GM23338 (cell line): Measurements from ENCODE around the gene HDDC3. TPM values are rescaled to one million over a fixed set of nuclear protein-coding genes. Genes with fewer than 3 reads are reported as not detected.

ENCODE experiments used
- ATAC-seq: fragments of 200-7000 bp; cut with Tn5 transposase; 3 replicates; pipeline ENCODE4 v1.9.1; 2020
- DNase-seq: peaks from one replicate; pipeline ENCODE4 v3.0.0-alpha.2; 2015; ENCODE audit warnings: low spot score
- H2AFZ ChIP-seq: fragments of 200-600 bp; sonication (generic); 2 replicates; pipeline ENCODE4 v1.8.0; 2016; ENCODE audit warnings: antibody characterized with exemption, mild to moderate bottlenecking, moderate library complexity
- H3F3A ChIP-seq: fragments of 200-600 bp; sonication (generic); replicated peaks from 2 replicates; pipeline ENCODE4 v1.8.0; 2017; ENCODE audit warnings: antibody characterized with exemption, mixed run types, low read depth
- H3K27ac ChIP-seq: fragments of 200-600 bp; sonication (generic); 2 replicates; pipeline ENCODE4 v1.6.1; 2016; ENCODE audit warnings: low read depth
- H3K27me3 ChIP-seq: fragments of 200-600 bp; sonication (generic); 2 replicates; pipeline ENCODE4 v1.8.0; 2016; ENCODE audit warnings: mild to moderate bottlenecking, mixed run types, moderate library complexity; ENCODE audit not compliant: insufficient read depth
- H3K36me3 ChIP-seq: fragments of 200-600 bp; sonication (generic); 2 replicates; pipeline ENCODE4 v1.8.0; 2016; ENCODE audit warnings: mild to moderate bottlenecking; ENCODE audit not compliant: insufficient read depth
- H3K4me1 ChIP-seq: fragments of 200-600 bp; sonication (generic); 2 replicates; pipeline ENCODE4 v1.8.0; 2016; ENCODE audit warnings: mild to moderate bottlenecking, moderate library complexity; ENCODE audit not compliant: insufficient read depth
- H3K4me2 ChIP-seq: fragments of 200-600 bp; sonication (generic); 2 replicates; pipeline ENCODE4 v1.7.1; 2017; ENCODE audit warnings: mixed run types
- H3K4me3 ChIP-seq: fragments of 200-600 bp; sonication (generic); 2 replicates; pipeline ENCODE4 v1.6.1; 2016; ENCODE audit warnings: mixed run types
- H3K79me2 ChIP-seq: fragments of 200-600 bp; sonication (generic); replicated peaks from 2 replicates; pipeline ENCODE4 v1.8.0; 2017; ENCODE audit warnings: mild to moderate bottlenecking; ENCODE audit not compliant: insufficient read depth
- H3K9me2 ChIP-seq: fragments of 200-600 bp; sonication (generic); 2 replicates; pipeline ENCODE4 v1.8.0; 2017; ENCODE audit not compliant: insufficient read depth
- H4K20me1 ChIP-seq: fragments of 200-600 bp; sonication (generic); replicated peaks from 2 replicates; pipeline ENCODE4 v1.8.0; 2017; ENCODE audit warnings: mild to moderate bottlenecking; ENCODE audit not compliant: insufficient read depth
- H3K27ac Mint-ChIP-seq: 2 replicates; pipeline ENCODE4 v1.8.0; 2020; ENCODE audit warnings: inconsistent platforms, mild to moderate bottlenecking, moderate library complexity, mixed read lengths
- H3K27me3 Mint-ChIP-seq: 3 replicates; pipeline ENCODE4 v1.8.0; 2022; ENCODE audit warnings: low read depth, mild to moderate bottlenecking, moderate library complexity, mixed read lengths, inconsistent platforms; ENCODE audit not compliant: insufficient read depth, poor library complexity
- H3K36me3 Mint-ChIP-seq: 3 replicates; pipeline ENCODE4 v1.8.0; 2021; ENCODE audit warnings: low read depth, mild to moderate bottlenecking, inconsistent platforms, moderate library complexity, mixed read lengths
- H3K4me1 Mint-ChIP-seq: 3 replicates; pipeline ENCODE4 v1.8.0; 2020; ENCODE audit warnings: mild to moderate bottlenecking, inconsistent platforms, mixed read lengths
- H3K4me3 Mint-ChIP-seq: 3 replicates; pipeline ENCODE4 v1.8.0; 2021; ENCODE audit warnings: moderate library complexity, mild to moderate bottlenecking, inconsistent platforms, mixed read lengths
- H3K9me3 Mint-ChIP-seq: 3 replicates; pipeline ENCODE4 v1.8.0; 2020; ENCODE audit warnings: moderate library complexity, mild to moderate bottlenecking, inconsistent platforms, mixed read lengths
- CTCF ChIP-seq, 2 experiments: fragments of 200-600 bp in 1 of 2; sonication (generic) in 1 of 2; conservative IDR thresholded peaks; 2 replicates each; pipeline versions ENCODE4 v1.5.1 to v1.6.1; 2016 to 2017; ENCODE audit warnings: antibody characterized with exemption in 2 of 2, low read depth in 2 of 2, mild to moderate bottlenecking in 2 of 2, moderate library complexity in 1 of 2
- EZH2 ChIP-seq: fragments of 200-600 bp; sonication (generic); IDR thresholded peaks from one replicate; pipeline ENCODE4 v1.8.0; 2017; ENCODE audit warnings: antibody characterized with exemption, mild to moderate bottlenecking, low read depth; ENCODE audit not compliant: unreplicated experiment
- POLR2AphosphoS5 ChIP-seq: IDR thresholded peaks from 2 replicates; pipeline ENCODE4 v1.6.1; 2016; ENCODE audit warnings: antibody characterized with exemption, low read depth
- STAT1 ChIP-seq: IDR thresholded peaks from one replicate; pipeline ENCODE4 v1.6.1; 2016; ENCODE audit warnings: antibody characterized with exemption; ENCODE audit not compliant: unreplicated experiment
- ZNF114 ChIP-seq: fragments of 250-450 bp; sonication (Bioruptor Pico); IDR thresholded peaks from 2 replicates; pipeline ENCODE4 v1.5.0; 2020; ENCODE audit warnings: mild to moderate bottlenecking, moderate library complexity
- ZNF331 ChIP-seq: fragments of 250-450 bp; sonication (Bioruptor Pico); IDR thresholded peaks from 2 replicates; pipeline ENCODE4 v1.5.0; 2020; ENCODE audit warnings: low read depth, mild to moderate bottlenecking, moderate library complexity
- polyA plus RNA-seq: library from polyadenylated mRNA; unstranded; fragments of >200 nt; fragmentation: Nextera tagmentation; extraction: Ambion mirVana; gene quantifications from 2 replicates; pipeline ENCODE4 v1.2.1, GENCODE V29; 2016
- total RNA-seq: library from RNA; depleted of rRNA; stranded (reverse); fragments of >200 nt; shearing (Covaris generic); gene quantifications from 2 replicates; pipeline ENCODE4 v1.2.3, GENCODE V29; 2014
- TF ChIP-seq, protein P1 (sequence below): IDR thresholded peaks from one replicate; pipeline ENCODE4 v1.6.1; 2018; ENCODE audit warnings: antibody characterized with exemption; ENCODE audit not compliant: unreplicated experiment

HDDC3 gene
- total and polyA plus RNA-seq, 2 experiments from 2014 or later, result 17.4 to 19.0 TPM

DNA sequence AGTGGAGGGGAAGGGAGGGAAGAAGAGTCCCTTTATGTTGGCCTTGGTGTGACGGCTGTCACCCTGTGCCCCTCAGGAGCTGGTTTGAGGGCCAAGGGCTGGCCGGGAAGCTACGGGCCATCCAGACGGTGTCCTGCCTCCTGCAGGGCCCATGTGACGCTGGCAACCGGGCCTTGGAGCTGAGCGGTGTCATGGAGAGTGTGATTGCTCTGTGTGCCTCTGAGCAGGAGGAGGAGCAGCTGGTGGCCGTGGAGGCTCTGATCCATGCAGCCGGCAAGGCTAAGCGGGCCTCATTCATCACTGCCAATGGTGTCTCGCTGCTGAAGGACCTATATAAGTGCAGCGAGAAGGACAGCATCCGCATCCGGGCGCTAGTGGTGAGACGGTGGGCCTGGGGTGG lies 14.2 kb upstream of the HDDC3 start:
- no peaks in the 10 kb centered on the region; the same call in 1 of the 2 replicates for H4K20me1 ChIP-seq
- peaks cover 13% of the 10 kb centered on the region; the same call in 1 of the 2 replicates for H3K36me3 ChIP-seq
- H3K9me2 ChIP-seq, result no peaks in the 10 kb centered on the region
- H3K27ac ChIP-seq, result no peak overlapping the region
- TF ChIP-seq EZH2, result no peak
- TF ChIP-seq CTCF (conservative IDR thresholded peaks at IDR 0.05; ENCODE audit: low read depth in 2 of 2), result no peak
- TF ChIP-seq STAT1, result no peak
- no peak for TF ChIP-seq ZNF114
- no peak for TF ChIP-seq POLR2AphosphoS5
- no peak for DNase-seq
- no peak overlapping the region for H3K4me2 ChIP-seq
- H3K4me3 ChIP-seq, result no peak overlapping the region
- Mint-ChIP-seq H3K27ac (no peak overlapping the region), H3K9me3 (no peaks in the 10 kb centered on the region), H3K27me3 (peaks cover 4% of the 10 kb centered on the region), H3K36me3 (peaks cover 75% of the 10 kb centered on the region), H3K4me3 (no peak overlapping the region), H3K4me1 (no peaks in the 10 kb centered on the region)
- no peaks in the 10 kb centered on the region for H3F3A ChIP-seq
- no peak overlapping the region for H2AFZ ChIP-seq
- H3K4me1 ChIP-seq, result no peaks in the 10 kb centered on the region
- no peaks in the 10 kb centered on the region for H3K27me3 ChIP-seq
- H3K79me2 ChIP-seq, result no peaks in the 10 kb centered on the region
- no peak for ATAC-seq

- ATAC-seq, result no peak
- Mint-ChIP-seq H3K27me3 (peaks cover 6% of the 10 kb centered on the region), H3K4me3 (no peak overlapping the region), H3K36me3 (peaks cover 80% of the 10 kb centered on the region), H3K9me3 (no peaks in the 10 kb centered on the region), H3K27ac (no peak overlapping the region), H3K4me1 (no peaks in the 10 kb centered on the region)
- TF ChIP-seq CTCF (conservative IDR thresholded peaks at IDR 0.05; ENCODE audit: low read depth in 2 of 2) (no peak), ZNF114 (no peak), ZNF331 (CRISPR knock-in tag) (no peak)
- TF ChIP-seq, protein P1, sequence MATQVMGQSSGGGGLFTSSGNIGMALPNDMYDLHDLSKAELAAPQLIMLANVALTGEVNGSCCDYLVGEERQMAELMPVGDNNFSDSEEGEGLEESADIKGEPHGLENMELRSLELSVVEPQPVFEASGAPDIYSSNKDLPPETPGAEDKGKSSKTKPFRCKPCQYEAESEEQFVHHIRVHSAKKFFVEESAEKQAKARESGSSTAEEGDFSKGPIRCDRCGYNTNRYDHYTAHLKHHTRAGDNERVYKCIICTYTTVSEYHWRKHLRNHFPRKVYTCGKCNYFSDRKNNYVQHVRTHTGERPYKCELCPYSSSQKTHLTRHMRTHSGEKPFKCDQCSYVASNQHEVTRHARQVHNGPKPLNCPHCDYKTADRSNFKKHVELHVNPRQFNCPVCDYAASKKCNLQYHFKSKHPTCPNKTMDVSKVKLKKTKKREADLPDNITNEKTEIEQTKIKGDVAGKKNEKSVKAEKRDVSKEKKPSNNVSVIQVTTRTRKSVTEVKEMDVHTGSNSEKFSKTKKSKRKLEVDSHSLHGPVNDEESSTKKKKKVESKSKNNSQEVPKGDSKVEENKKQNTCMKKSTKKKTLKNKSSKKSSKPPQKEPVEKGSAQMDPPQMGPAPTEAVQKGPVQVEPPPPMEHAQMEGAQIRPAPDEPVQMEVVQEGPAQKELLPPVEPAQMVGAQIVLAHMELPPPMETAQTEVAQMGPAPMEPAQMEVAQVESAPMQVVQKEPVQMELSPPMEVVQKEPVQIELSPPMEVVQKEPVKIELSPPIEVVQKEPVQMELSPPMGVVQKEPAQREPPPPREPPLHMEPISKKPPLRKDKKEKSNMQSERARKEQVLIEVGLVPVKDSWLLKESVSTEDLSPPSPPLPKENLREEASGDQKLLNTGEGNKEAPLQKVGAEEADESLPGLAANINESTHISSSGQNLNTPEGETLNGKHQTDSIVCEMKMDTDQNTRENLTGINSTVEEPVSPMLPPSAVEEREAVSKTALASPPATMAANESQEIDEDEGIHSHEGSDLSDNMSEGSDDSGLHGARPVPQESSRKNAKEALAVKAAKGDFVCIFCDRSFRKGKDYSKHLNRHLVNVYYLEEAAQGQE, result no peak
- Histone ChIP-seq H3K9me2 (no peaks in the 10 kb centered on the region), H2AFZ (no peak overlapping the region), H3K79me2 (no peaks in the 10 kb centered on the region), H3K27ac (no peak overlapping the region), H4K20me1 (no peaks in the 10 kb centered on the region; the same call in 1 of the 2 replicates), H3K4me2 (no peak overlapping the region), H3K4me3 (no peak overlapping the region), H3K27me3 (no peaks in the 10 kb centered on the region), H3K4me1 (no peaks in the 10 kb centered on the region), H3F3A (no peaks in the 10 kb centered on the region), H3K36me3 (peaks cover 8% of the 10 kb centered on the region)
- no peak for DNase-seq
Measured at GRCh38 chr15:90945091-90945490, 12.7 kb upstream of the HDDC3 start.
